Vagina (tissue), 2 donors: ENCODE data around the gene HLA-F.

Experiments
- POLR2A ChIP-seq, 2 donors: fragments of 450-650 bp; IDR thresholded peaks; one replicate each; pipeline ENCODE4 v1.6.1; 2017; ENCODE audit warnings: antibody characterized with exemption in 2 of 2, mild to moderate bottlenecking in 2 of 2, moderate library complexity in 2 of 2
- POLR2AphosphoS5 ChIP-seq, 2 donors: sonication (generic); formaldehyde crosslinking; IDR thresholded peaks; one replicate each; pipeline ENCODE4 v1.9.0; 2017; ENCODE audit warnings: antibody characterized with exemption in 2 of 2, mild to moderate bottlenecking in 2 of 2, low read depth in 1 of 2; ENCODE audit not compliant: insufficient read depth in 1 of 2
- TF ChIP-seq, protein P1 (sequence below), 3 experiments: fragments of 450-650 bp in 2 of 3; fragments of 200-600 bp in 1 of 3; sonication (generic) in 1 of 3; IDR thresholded peaks; one replicate each; pipeline ENCODE4 v1.5.1; 2017 to 2019; ENCODE audit warnings: antibody characterized with exemption in 3 of 3, mild to moderate bottlenecking in 2 of 3, moderate library complexity in 2 of 3

DNA sequence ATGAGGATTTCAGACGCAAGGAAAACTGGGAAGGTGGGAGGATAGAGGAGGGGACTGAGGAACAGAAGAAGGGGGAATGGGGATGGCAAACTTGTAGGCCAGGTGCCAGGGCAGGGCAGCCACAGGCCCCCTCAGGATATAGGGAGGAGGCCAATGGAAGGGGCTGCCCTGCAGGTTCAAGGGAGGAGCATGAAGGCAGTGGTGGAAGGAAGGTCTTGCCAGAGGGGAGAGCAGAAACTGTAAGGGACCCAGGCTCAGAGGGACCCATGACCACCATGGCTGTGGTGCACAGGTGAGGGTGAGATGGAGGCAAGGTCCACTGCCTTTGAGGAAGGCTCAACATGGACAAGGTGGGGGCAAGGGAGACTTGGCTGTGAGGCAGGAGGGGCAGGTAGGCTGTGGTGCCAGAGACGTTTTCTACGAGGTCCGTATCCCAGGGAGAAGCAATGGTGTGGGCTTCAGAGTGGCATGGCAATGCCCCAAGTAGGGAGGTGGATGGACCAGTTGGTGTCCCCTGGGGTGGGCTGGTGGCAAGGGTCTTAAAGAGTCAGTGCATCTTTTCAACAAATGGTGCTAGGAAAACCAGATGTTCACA is 22.7 kb downstream of the HLA-F start:
- TF ChIP-seq, protein P1, sequence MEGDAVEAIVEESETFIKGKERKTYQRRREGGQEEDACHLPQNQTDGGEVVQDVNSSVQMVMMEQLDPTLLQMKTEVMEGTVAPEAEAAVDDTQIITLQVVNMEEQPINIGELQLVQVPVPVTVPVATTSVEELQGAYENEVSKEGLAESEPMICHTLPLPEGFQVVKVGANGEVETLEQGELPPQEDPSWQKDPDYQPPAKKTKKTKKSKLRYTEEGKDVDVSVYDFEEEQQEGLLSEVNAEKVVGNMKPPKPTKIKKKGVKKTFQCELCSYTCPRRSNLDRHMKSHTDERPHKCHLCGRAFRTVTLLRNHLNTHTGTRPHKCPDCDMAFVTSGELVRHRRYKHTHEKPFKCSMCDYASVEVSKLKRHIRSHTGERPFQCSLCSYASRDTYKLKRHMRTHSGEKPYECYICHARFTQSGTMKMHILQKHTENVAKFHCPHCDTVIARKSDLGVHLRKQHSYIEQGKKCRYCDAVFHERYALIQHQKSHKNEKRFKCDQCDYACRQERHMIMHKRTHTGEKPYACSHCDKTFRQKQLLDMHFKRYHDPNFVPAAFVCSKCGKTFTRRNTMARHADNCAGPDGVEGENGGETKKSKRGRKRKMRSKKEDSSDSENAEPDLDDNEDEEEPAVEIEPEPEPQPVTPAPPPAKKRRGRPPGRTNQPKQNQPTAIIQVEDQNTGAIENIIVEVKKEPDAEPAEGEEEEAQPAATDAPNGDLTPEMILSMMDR (IDR thresholded peaks at IDR 0.05): no peak
- no peak for TF ChIP-seq POLR2AphosphoS5 (IDR thresholded peaks at IDR 0.05; ENCODE audit: insufficient read depth in 1 of 2, low read depth in 1 of 2)
- no peak for TF ChIP-seq POLR2A (IDR thresholded peaks at IDR 0.05)
